GM21576 (cell line): ENCODE measurements around the gene MPRIP.
"Not testable (repeated sequence)": the region's sequence is repeated elsewhere in the genome, so short reads cannot be mapped to it uniquely, and the experiment has no call there.

Experiments
- ATAC-seq: cut with Tn5 transposase; IDR thresholded peaks from one replicate; pipeline ENCODE4 v1.9.1; 2021; ENCODE audit warnings: mild to moderate bottlenecking, moderate library complexity; ENCODE audit not compliant: unreplicated experiment

Gene MPRIP

GRCh38 chr17:17011043-17011907 lies 31.0 kb upstream of the MPRIP start:
- not testable (repeated sequence) for ATAC-seq

GRCh38 chr17:17013828-17014747 lies 28.2 kb upstream of the MPRIP start:
- ATAC-seq: not testable (repeated sequence)

GRCh38 chr17:17014748-17015124 lies 27.5 kb upstream of the MPRIP start:
- not testable (repeated sequence) for ATAC-seq

DNA sequence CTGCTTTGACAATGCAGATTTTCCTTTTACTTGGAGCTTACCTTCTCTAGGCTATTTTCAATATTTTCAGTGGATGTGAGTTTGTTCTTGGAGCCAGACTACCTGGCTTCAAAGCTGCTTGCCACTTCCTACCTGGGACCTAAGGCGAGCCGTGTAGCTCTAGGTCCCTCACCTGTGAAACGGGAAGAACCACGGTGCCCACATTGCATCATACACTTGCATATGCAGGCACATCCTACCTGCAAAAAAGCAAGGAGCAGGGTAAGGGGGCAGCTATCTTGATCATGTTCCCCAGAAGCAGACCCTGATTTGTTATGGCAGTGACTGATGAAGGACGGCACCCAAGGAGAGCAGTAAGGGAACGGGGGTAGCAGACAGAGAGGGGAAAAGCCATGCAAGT lies 27.0 kb upstream of the MPRIP start:
- no peak for ATAC-seq

DNA sequence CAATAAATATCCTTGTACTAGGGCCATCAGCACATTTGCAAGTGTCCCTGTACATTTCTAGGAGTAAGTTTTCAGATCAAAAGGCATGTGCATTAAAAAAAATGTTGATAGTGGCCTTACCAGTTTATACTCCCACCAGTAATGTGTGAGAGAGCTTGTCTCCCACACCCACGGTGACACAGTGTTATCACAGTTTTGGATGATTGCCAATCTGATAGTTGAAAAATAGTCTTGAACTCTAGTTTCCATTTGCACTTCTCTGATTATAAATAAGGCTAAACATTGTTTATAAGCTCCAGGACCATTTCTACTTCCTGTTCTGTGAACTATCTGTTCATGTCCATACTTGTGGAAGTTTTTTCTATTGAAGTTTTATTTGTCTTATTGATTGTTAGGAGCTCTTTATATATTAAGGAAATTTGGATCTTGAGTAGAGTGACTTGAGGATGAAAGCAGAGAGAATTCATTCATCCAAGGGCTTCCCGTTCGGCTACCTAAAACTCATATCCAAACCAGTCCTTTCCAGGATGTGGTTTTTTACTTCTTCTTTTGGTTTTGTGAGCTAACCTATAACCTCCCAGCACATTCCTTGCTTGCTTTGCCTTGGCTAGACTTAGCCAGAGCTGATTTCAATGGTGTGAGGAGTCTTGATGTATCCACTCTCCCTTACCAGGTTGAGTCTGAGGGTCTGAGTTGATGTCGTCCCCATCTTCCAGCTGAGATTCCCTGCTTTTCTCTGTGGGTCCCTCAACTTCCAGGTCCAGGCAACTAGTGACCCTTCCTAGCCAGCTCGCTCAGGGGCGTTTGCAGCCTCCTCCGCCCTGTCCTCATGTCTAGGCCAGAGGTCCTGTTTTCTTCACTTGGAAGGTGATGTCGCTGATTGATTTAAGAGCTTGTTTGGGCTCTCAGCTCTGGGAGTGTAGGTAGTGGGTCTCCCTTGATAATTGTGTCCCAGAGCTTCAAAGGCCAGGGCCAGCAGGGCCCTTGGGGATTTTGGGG lies 25.8 kb upstream of the MPRIP start:
- ATAC-seq: not testable (repeated sequence)

DNA sequence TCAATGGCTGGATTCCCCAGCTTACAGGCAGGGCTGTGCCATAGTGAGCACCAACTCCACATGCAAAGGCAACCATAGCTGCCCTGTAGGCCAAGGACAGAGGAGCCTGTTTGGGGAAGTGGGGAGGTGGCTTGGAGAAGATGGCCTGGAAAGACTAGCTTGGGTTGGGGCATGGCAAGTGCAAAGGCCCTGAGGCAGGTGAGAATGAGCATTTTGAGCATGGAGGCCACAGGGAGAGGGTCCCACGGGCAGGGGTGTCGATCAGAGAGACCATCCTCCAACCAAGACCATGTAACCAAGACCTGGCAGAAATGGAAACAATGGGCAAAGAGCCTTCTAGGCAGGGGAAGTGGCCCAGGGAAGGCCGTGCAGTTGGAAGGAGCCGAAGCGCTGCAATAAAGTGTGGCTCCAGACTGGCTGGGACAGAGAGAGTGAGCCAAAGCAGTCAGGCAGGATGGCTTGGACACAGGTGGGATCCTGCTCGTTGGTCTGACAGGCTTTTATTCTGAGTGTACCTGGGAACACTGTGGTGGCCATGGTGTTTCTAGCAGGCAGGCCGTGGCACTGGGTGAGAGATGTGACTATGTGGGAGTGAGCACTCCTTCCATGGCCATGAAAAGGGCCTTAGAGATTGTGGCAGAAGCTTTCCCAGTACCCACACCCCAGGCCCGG lies 24.8 kb upstream of the MPRIP start:
- ATAC-seq: no peak

- ATAC-seq: no peak
These were observed 24.2 kb upstream of the MPRIP start for GRCh38 chr17:17018021-17018441.

DNA sequence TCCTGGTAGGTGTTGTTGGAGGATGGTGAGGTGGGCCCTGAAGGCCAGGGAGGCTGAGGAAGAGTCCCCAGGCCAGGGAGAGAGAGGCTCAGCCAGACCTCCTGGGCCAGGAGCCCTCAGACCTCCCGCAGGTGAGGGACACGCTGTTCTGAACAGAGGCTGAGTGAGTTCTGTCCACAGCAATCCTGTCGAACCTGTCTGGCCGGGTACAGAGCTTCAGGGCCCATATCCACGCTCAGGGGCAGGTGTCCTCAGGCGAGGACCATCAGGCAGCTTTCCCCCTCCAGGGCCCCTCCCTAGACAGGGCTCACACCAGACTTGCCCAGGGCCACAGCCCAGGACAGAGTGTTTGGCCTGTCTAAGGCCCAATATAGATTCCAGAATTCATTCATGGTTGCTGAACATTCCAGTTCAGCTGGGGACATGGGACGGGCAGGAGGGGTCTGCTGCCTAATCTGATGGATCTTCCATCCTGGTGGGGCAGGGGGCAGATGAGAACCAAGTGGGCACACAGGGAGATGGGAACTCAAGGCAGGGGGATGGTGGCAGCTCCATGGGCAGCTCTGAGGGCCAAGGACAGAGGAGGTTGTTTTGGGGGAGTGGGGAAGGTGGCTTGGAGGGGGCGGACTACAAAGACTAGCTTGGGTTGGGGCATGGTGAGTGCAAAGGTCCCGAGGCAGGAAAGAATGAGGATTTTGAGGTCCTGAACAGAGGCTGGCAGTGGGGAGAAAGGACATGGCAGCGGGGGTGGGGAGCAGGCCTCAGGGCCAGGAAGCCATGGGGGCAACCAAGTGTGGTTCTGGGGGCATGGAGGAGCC lies 23.4 kb upstream of the MPRIP start:
- no peak for ATAC-seq

GRCh38 chr17:17019430-17019762 lies 22.9 kb upstream of the MPRIP start:
- no peak for ATAC-seq

GRCh38 chr17:17019891-17020456 lies 22.3 kb upstream of the MPRIP start:
- no peak for ATAC-seq

DNA sequence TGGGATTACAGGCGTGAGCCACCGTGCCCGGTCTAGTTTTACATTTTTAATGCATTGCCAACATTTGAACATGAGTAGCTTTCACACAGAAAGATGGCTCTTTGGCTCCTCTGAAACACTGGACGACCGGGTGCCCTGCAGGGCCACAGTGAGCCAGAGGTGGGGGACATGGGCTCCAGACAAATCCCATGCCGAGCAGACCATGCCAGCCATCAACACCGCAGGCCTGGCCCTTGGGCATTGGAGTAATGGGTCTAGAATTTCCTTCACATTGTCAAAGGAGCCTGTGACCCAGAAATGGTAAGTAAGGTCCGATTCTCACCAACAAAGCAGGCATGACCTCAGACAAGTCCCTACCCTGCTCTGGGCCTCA lies 21.4 kb upstream of the MPRIP start:
- ATAC-seq: no peak

DNA sequence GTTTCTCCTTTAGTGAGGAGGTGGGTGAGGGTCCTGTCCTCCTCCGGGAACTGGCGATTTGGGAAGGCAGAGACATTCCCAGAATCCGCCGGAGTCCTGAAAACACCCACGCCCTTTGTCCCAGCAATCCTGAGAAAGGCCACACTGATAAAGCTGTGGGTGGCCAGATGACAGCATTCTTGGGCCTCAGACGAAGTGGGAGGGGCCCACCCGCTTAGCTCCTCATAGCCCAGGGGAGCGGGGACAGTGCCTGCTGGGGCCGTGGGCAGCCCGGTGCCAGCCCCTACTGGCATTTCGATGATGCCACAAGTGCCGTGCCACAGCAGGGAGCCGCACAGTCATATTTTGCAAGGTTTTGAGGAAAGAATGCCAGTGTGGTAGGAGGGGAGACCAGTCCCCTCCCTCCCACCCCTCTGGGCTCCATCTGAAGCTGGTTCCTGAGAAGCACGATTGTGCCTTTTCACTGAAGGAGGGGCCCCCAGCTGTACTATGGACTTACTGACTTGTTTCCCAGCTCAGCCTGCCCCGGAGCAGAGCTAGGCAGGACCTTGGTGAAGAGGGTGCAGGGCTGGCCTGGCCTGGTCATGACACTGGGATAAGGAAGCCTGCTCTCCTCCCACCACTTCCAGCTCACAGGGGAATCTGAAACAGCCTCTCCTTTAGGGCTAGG lies 20.9 kb upstream of the MPRIP start:
- ATAC-seq: no peak

DNA sequence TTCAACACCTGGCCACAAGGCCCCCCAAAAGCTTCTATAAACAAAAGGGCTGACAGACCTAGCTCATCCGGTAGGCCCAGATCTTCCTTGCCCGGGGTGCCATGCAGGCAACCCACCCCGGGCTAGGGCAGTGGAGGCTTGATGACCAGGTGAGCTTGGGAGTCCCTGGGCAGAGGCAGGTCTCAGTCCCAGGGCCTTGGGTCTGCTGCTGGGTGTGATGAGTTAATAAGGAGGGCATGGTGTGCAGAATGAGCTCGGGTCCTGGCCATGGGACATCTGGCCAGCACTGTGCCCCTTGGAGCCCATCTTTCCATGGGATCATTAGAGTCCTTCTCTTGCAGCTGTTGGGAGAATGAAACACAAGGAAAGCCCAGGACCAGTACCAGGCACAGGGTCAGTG lies 20.2 kb upstream of the MPRIP start:
- ATAC-seq: no peak

- ATAC-seq: no peak
These were observed 19.8 kb upstream of the MPRIP start for GRCh38 chr17:17022456-17022855.

- no peak for ATAC-seq
These were observed 17.4 kb upstream of the MPRIP start for GRCh38 chr17:17024778-17025300.

- no peak for ATAC-seq
These were observed 16.6 kb upstream of the MPRIP start for GRCh38 chr17:17025621-17026020.

DNA sequence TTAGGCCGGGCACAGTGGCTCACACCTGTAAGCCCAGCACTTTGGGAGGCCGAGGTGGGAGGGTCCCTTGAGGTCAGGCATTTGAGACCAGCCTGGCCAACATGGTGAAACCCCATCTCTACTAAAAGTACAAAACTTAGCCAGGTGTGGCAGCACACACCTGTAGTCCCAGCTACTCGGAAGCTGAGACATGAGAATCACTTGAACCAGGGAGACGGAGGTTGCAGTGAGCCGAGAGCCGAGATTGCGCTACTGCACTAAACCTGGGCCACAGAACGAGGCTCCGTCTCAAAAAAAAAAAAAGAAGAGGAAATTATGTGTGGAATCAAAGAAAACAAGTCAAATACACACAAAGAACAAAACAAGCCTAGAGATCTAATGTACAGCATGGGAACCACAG lies 16.1 kb upstream of the MPRIP start:
- ATAC-seq: no peak

- no peak for ATAC-seq
These were observed 14.7 kb upstream of the MPRIP start for GRCh38 chr17:17027442-17028058.
